ENCODE data around the gene APBA2.

GRCh38 chr15:29086891-29087290 is 201.1 kb downstream of the APBA2 start:
- TF ChIP-seq POLR2A (IDR thresholded peaks at IDR 0.05) (no peak), CTCF (IDR thresholded peaks at IDR 0.05) (no peak)
